ENCODE measurements around the gene THSD7B. TPM values are rescaled to one million over a fixed set of nuclear protein-coding genes. Genes with fewer than 3 reads are reported as not detected.

THSD7B gene
- total and polyA plus RNA-seq, 2 of the 8 experiments (the other 6 are each of a cell fraction or from before 2014, with no cell fraction given), result 0.60 to 2.9 TPM

DNA sequence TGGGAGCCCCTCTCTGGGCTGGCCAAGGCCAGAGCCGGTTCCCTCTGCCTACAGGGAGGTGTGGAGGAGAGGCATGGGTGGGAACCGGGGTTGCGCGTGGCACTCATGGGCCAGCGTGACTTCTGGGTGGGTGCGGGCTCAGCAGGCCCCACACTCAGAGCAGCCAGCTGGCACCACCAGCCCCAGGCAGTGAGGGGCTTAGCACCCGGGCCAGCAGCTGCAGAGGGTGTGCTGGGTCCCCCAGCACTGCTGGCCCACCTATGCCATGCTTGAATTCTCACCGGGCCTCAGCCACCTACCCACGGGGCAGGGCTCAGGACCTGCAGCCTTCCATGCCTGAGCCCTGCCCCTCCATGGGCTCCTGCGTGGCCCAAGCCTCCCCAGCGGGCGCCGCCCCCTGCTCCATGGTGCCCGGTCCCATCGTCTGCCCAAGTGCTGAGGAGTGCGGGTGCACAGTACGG lies 950.4 kb downstream of the THSD7B start:
- Histone ChIP-seq H3K23me2 (ENCODE audit: low read depth, low read length) (no peaks in the 10 kb centered on the region), H3K4ac (replicated peaks; ENCODE audit: insufficient read length, low read depth, low read length) (no peak overlapping the region), H4K8ac (ENCODE audit: extremely low read depth, insufficient read depth, low read length) (no peak overlapping the region), H3K79me1 (ENCODE audit: low read depth, low read length) (no peaks in the 10 kb centered on the region), H2BK12ac (ENCODE audit: low read depth, low read length) (no peak overlapping the region), H2BK5ac (ENCODE audit: low read depth, low read length) (no peak overlapping the region), H2AFZ (ENCODE audit: low read length) (no peak overlapping the region), H3K36me3 (ENCODE audit: control insufficient read depth in 2 of 4, insufficient read depth in 4 of 4, low read length in 3 of 4) (no peaks in the 10 kb centered on the region), H3K9me3 (ENCODE audit: insufficient read depth in 2 of 2, low read depth in 1 of 2, low read length in 1 of 2) (peaks cover 0 to 8% of the 10 kb centered on the region in 2 experiments; a peak in 1 of 4 replicates), H3K4me2 (ENCODE audit: insufficient read depth in 1 of 2, low read depth in 2 of 2, low read length in 2 of 2) (no peak overlapping the region), H4K91ac (replicated peaks; ENCODE audit: insufficient read length, low read length) (no peak overlapping the region), H3K23ac (ENCODE audit: insufficient read length) (no peak overlapping the region), H3K14ac (ENCODE audit: insufficient read length) (no peak overlapping the region), H3K27ac (ENCODE audit: low read depth, low read length) (no peak overlapping the region), H2BK20ac (ENCODE audit: low read length) (no peak overlapping the region), H3K9ac (replicated peaks in 1 of 4; ENCODE audit: extremely low read depth in 1 of 4, low read depth in 3 of 4, low read length in 3 of 4) (no peak overlapping the region), H2AK5ac (ENCODE audit: low read depth, low read length) (no peak overlapping the region), H3K27me3 (replicated peaks in 1 of 4; ENCODE audit: control insufficient read depth in 3 of 4, extremely low read depth in 1 of 4, insufficient read depth in 3 of 4, low read length in 3 of 4) (no peaks in the 10 kb centered on the region), H3K18ac (ENCODE audit: extremely low read depth, low read length) (no peak overlapping the region), H4K5ac (ENCODE audit: insufficient read length, low read depth, low read length) (no peak overlapping the region), H3K79me2 (ENCODE audit: control insufficient read depth in 1 of 2, insufficient read depth in 2 of 2, low read length in 2 of 2) (no peaks in the 10 kb centered on the region), H2BK120ac (replicated peaks; ENCODE audit: low read depth, low read length) (no peak overlapping the region), H4K20me1 (replicated peaks in 1 of 2; ENCODE audit: control insufficient read depth in 1 of 2, insufficient read depth in 2 of 2, low read length in 2 of 2) (no peaks in the 10 kb centered on the region), H3K4me3 (ENCODE audit: extremely low read depth in 1 of 4, insufficient read depth in 2 of 4, low read depth in 3 of 4, low read length in 4 of 4) (no peak overlapping the region), H2BK15ac (ENCODE audit: low read length) (no peak overlapping the region), H3K56ac (replicated peaks; ENCODE audit: insufficient read length, low read depth, low read length) (no peak overlapping the region), H3K4me1 (replicated peaks in 1 of 4; ENCODE audit: control insufficient read depth in 3 of 4, insufficient read depth in 4 of 4, low read length in 3 of 4) (no peaks in the 10 kb centered on the region)
- TF ChIP-seq YY1 (IDR thresholded peaks at IDR 0.05; ENCODE audit: low read depth, low read length), result no peak
- TF ChIP-seq FOSL1 (IDR thresholded peaks at IDR 0.05; ENCODE audit: insufficient read depth, low read depth, low read length), result no peak
- no peak for TF ChIP-seq KDM5A (IDR thresholded peaks at IDR 0.05; ENCODE audit: low read length)
- no peak for TF ChIP-seq MAX (IDR thresholded peaks at IDR 0.05)
- no peak for TF ChIP-seq PHF8 (conservative IDR thresholded peaks at IDR 0.05; ENCODE audit: low read depth, low read length)
- no peak for TF ChIP-seq RBBP5 (IDR thresholded peaks at IDR 0.05; ENCODE audit: borderline replicate concordance, low read depth, low read length)
- TF ChIP-seq SP2 (IDR thresholded peaks at IDR 0.05; ENCODE audit: low read length), result no peak
- TF ChIP-seq CEBPB (IDR thresholded peaks at IDR 0.05; ENCODE audit: low read depth, low read length), result no peak
- TF ChIP-seq NANOG (IDR thresholded peaks at IDR 0.05; ENCODE audit: insufficient read depth, low read depth, low read length, poor library complexity, severe bottlenecking), result no peak
- TF ChIP-seq KDM1A (IDR thresholded peaks at IDR 0.05; ENCODE audit: borderline replicate concordance, low read length), result no peak
- no peak for TF ChIP-seq TEAD4 (IDR thresholded peaks at IDR 0.05; ENCODE audit: low read depth, low read length)
- FAIRE-seq (no peak), DNase-seq (ENCODE audit: low read depth in 1 of 2, low spot score in 2 of 2) (no peak)
- 92% methylated on average over 17 of the region's 17 CpGs; no CpG with 5 or more reads in 1 of the 2 experiments for WGBS, 2 experiments (ENCODE audit: extremely low coverage in 1 of 2, insufficient coverage in 1 of 2, insufficient read length in 1 of 2, insufficient replicate concordance in 2 of 2, low coverage in 1 of 2, low lambda C conversion rate in 2 of 2, missing lambda C conversion rate in 1 of 2)
- ChIA-PET POLR2A (ENCODE audit: partially characterized antibody) (interaction anchor here (0.6 kb wide), 1 partner anchor 72 kb away, joined by 3 read pairs; no protein-coding TSS in a partner anchor), CTCF (ENCODE audit: partially characterized antibody) (no interaction called here)
